ENCODE measurements around the gene CALR.

Gene CALR

GRCh38 chr19:12993562-12993961 is 55.2 kb downstream of the CALR start:
- CTCF ChIA-PET = interaction anchor here (0.7 to 2.3 kb wide), 6 partner anchors 9 to 40 kb away, joined by 3 to 8 read pairs (median 4); no protein-coding TSS in a partner anchor
- no peak for DNase-seq

More at GRCh38 chr19:12993562-12993961, 55.2 kb downstream of the CALR start:
- Histone ChIP-seq H3K4me1 (ENCODE audit: control extremely low read depth in 1 of 4, control insufficient read depth in 4 of 4, insufficient read depth in 4 of 4, low read length in 3 of 4) (peaks cover 0 to 22% (median 14%) of the 10 kb centered on the region in 4 experiments), H3K27ac (ENCODE audit: insufficient read depth in 1 of 2, low read depth in 1 of 2, low read length in 2 of 2, poor library complexity in 1 of 2, severe bottlenecking in 2 of 2) (no peak overlapping the region), H3K9me3 (ENCODE audit: control extremely low read depth in 1 of 5, control insufficient read depth in 4 of 5, insufficient read depth in 2 of 5, low read depth in 1 of 5, low read length in 4 of 5) (no peaks in the 10 kb centered on the region), H3K36me3 (ENCODE audit: control insufficient read depth in 4 of 4, insufficient read depth in 4 of 4, low read length in 3 of 4) (peaks cover 0 to 5% (median under 1%) of the 10 kb centered on the region in 4 experiments), H3K4me3 (ENCODE audit: control insufficient read depth in 1 of 7, extremely low read depth in 1 of 7, insufficient read depth in 4 of 7, low read depth in 2 of 7, low read length in 6 of 7) (no peak overlapping the region), H3K27me3 (replicated peaks in 2 of 5; ENCODE audit: control insufficient read depth in 4 of 5, insufficient read depth in 5 of 5, low read length in 4 of 5) (peaks cover 0 to 9% (median 0%) of the 10 kb centered on the region in 5 experiments)
- 93% methylated on average over 7 of the region's 7 CpGs for WGBS (ENCODE audit: insufficient coverage)
- POLR2A ChIA-PET = no interaction called here

Measured in common myeloid progenitor, CD34-positive (primary cell).